HG03280 (cell line): ENCODE results near the gene SPACA9.

Experiments
- ATAC-seq: cut with Tn5 transposase; IDR thresholded peaks from one replicate; pipeline ENCODE4 v1.9.1; 2021; ENCODE audit warnings: mild to moderate bottlenecking, moderate library complexity; ENCODE audit not compliant: unreplicated experiment

SPACA9 gene

DNA sequence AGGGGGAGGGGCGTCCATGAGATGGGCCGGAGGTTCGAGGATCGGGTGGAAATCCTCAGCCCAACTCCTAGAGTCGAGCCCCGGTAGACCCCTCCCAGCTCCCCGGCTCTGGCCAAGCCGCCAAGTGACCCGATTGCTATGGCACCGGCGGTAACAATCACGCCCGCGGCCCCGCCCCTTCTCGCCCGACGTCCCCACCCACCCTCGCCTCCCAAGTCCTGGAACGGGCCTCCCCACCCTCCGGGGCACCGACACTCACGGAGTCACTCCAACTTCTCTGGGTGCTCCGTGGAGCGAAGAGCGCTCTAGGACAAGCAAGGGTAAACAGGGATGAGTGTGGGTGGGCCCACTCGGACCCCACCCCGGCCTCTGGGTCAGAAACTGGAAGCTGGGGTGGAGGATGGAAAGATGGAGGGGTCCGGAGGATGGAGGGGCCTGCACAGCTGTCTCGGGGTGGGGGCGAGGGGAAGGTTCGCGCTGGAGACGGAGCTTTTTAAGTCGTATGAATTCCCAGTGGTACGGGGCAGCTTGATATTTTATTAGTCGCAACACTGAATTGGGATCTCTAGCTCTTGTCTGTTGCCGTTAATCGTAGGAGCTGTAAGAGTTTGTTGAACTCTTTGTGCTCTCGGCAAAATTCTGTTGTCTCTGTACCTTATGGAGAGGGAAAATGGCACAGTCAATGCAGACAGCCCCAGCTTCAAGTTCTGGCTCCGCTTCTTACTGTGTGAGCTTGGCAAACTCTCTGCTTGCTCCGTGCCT lies at the start of gene SPACA9:
Gene SPACA9 (plus strand): TSS at position 204 of the 762 bp plus-strand sequence. CDS start 5,050 bp downstream, outside the sequence.
- no peak for ATAC-seq

DNA sequence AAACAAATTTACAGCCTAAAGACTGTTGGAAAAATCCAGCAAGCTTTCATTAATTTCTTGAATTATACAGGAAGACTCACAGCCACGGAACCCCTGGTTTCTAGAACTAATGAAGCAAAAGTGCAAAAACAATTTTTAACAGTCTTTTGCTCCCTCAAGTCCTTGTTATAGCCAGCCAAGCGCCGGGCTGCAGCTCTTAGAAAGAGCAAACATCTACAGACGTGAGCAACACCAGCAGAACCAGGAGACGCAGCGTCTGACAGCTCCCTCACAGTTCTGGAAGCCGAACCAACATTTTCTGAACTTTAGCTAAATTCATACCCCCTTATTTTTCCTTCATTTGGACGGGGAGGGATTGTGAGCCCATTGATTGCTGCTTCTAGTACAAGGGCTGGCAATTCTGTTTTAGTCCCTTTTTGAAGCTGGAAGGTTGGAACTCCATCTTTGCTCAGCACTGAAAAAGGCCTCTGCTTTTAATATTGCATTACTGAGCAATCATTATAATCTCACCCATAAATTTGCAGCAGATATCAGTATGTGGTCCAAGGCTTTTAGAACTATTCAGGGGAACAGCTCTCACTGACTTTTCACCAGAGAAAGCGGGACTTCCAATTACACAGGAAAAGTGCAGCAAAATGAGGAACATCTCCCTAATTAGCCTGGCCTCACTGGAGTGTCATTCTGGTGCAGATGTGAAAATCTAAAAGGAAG lies 46.4 kb upstream of the SPACA9 start:
- no peak for ATAC-seq

DNA sequence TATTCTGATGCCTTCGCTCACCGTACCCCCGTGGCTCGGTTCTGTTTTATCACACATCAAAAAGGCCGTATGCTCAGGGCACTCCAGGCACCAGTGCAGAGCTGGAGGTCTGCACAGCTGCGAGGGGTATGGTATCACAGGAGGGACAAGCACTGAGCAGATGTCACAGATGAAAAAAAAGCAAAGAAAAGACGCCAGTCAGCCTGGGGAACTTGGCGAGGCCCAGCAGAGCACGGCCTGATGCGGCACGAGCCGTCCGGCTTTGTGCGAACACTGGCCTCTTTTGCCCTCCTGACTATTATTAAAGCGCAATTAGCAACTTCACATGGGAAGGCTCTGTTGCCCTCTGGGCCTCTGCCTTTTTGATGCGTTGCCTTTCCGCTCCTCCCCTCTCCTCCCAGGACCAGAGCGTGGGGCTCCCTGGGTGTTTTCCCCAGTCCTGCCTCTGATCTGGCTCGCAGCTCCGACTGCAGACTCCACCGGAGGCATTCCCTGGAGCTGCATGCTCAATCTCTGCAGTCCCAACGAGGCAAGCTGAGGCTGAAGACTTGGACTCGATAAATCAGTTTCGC lies 45.1 kb upstream of the SPACA9 start:
- ATAC-seq = no peak

DNA sequence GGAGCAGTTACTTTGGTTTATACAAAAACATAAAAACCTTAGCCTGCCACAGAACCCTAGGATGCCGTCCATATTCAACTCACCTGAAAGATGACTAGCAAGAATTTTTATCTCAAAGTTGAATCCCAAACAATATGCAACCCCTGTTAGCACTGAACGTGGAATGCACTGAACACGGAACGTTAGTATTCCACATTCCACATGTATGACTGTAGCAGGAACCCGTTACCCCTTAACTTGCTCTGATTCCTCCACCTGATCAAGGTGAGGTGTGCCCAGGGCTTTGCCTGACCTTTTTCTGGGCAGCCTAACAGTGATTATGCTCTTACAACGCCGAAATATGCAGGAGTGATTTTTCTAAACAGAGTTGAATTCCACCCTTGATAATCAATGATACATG lies 44.4 kb upstream of the SPACA9 start:
- ATAC-seq = no peak

DNA sequence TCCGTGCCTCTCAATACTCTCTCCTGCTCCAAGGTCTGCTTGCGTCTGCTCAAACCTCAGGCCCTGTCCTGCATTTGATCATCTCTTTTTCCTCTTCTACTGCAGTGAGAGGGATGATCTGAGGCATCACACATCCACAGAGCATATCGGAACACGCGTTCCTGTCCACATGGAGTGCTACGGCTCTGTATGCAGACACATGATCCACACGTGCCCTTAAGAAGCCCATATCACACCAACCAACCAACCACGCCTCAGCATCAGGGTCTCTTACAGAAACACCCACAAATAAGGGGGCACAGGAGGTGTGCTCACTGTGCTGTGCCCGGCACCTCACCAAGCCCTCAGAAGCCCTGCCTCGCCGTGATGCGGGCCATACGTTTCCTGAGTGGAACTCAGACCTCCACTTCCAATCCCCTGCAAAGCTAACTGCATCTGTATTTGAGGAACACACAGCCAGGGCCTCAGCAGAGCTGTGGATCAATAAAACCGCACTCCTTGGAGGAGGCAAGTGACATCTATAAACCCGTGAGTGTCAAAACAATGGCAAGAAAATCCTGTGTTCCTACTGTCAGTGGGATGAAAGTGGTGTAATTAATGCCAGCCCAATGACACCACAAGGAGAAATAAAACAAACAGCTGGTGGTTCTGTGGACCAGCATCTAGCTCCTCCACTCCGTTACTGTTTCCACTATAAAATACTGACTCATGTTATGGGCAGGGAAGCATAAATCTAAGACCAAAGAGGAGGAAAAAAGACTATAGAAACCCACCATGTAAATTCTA lies 41.0 kb upstream of the SPACA9 start:
- ATAC-seq = no peak

DNA sequence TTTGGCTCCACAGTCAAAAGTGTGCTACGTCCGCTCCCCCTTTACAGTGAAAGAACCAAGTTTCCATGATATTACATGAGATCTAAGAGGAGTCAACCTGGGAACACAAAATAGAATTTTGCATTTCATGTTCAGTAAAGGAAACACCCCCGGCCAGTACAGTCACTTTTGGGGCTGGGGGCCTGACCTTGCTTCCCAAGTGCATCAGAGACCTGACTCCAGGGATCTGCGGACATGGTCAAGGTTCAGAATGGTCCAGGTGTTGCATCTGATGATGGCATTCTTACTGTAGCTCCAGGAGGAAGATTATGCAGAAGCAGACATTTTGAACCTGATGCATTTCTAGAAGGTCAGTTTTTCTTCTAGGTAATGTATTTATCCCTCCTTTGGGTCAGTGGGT lies 40.4 kb upstream of the SPACA9 start:
- no peak for ATAC-seq

DNA sequence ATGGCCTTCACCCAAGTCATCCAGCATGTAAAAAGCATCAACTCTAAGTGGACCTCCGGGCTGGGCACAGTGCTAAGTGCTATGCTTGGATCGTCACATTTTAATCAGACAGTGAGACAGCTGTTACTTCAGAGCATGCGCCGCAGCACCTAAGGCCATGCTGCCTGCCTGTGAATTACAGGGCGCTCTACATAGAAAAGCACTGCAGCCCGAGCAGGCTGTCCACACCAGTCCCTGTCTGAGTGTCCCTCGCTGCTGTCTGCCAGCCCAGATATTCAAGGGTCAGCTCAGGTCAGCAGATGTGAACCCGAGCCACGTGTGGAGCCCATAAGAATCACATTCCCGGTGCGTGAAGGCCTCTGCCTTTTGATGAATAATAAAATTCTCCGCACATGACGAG lies 37.7 kb upstream of the SPACA9 start:
- no peak for ATAC-seq

DNA sequence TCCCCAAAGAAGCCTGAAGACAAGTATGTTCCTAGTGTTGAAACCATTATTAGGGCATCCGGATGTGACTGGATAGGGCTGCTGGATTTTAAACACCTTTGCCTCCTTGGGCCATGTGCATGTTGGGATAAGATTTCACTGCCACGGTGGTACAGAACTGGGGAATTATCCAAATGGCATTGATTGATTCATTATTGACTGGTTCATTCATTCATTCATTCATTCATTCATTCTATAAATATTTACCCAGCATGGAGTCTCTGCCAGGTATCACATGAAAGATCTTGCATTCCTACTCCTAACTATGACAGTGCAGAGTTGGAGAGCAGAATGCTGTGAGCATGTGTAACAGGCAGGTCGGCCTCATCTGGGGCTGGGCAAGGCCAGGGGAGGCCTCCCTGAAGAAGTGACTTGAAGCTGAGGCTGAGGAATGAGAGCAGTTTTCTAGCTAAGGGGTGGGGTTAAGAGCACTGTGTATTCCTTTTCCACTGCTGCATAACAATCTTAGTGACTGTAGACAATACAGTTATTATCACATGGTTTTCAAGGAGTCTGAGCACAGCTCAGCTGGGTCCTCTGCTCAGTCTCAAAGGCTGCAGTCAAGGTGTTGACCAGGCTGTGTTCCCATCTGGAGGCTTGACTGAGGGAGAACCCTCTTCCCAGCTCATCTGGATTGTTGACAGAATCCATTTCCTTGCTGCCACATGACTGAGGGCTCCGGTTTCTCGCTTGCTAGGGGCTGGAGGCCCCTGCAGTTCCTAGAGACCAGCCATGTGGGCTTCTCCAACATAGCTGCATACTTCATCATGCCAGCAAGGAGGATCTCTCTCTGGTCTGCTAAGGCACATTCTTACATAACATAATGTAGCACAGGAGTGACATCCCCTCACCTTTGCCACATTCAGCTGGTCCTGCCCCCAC lies 36.3 kb upstream of the SPACA9 start:
- no peak for ATAC-seq

DNA sequence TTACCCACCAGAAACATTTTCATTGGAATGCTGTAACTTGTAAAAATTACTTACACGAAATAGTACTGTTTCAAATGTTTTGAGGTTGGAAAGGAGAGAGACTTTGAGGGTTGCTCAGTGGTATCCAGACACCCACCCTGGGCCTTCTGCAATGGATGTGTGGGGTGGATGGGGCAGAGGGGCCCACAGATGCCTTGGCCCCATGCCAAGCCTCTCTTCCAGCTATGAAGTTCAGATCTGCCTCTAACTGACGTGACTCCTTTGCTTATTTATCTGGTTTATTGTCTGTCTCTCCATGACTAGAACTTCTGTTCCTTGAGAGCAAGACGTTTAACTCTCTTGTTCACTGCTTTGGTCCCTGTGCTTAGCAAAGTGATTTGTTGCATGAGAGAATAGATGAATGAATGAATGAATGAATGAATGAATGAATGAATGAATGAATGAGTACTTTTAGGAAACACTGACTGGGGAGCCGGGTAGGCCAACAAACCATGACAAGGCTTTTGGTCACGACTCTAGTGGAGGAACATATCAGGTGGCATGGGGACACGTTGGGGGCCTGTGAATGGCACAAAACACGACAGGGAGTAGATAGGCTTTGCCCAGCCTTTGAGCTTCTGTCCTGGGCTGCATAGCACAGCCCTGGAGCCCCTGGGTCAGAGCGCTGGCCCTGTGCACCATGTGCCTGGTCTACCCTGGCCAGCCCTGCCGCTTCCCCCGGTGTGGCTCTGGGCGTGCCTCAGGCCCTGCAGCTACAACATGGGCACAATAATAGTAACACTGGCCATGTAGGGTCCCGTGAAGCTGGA lies 32.4 kb upstream of the SPACA9 start:
- ATAC-seq = no peak

DNA sequence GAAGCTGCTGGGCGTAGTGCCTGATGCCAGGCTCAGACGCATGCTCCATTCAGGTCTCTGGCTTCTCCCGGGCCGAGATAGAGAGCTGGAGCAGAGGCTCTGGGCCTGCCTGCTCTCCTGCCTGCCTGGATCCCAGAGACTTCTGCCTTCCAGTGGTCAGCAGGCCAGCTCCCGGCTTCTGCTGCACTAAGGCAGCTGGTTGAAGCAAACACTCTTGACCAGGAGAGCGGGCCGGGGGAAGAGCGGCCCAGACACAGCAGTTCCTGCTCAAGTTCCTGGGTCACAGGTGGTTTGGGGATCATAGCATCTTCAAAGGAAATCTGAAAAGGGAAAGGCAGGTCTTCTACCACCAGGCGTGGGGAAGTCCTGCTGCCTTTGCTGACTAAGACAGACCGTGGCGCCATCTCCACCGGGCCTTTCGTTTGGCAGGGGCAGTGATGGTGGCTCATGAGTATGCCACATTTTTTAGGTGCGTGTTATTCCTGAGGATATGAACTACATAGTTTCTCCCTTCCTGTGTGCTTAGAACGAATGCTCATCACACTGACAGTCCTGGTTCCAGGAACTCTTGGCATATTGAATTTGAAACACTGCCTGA lies 31.7 kb upstream of the SPACA9 start:
- no peak for ATAC-seq

DNA sequence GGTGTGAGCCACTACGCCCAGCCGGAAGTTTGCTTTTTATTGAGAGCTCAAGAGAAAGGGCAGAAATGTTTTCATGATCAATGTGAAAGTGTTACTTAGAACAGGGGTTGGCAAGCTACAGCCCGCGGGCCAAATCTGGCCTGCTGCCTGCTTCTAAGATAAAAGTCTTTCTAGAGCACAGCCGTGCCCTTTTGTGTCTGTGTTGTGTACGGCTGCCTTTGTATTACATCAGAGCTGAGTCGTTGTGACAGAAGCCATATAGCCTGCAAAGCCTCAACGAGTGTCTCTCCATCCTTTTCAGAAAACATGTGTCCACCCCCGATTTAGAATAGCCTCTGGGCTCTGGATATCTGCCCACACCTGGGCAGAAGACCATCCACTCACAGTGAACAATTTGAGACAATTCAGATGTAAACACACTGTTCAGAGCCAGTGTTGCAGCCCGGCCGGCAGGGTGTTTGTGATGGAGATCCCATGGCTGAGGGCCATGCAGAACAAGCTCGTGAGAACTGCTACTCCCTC lies 29.5 kb upstream of the SPACA9 start:
- no peak for ATAC-seq

DNA sequence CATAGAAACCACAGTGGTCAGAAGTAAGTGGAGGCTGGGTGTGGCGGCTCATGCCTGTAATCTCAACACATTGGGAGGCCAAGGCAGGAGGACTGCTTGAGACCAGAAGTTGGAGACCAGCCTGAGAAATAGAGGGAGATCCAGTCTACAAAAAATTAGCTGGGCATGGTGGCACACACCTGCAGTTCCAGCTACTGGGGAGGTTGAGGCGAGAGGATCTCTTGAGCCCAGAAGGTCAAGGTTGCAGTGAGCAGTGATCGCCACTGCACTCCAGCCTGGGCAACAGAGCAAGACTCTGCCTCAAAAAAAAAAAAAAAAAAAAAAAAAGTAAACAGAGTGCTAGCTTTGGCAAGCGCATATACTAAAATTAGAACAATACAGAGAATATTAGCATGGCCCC lies 25.2 kb upstream of the SPACA9 start:
- ATAC-seq = no peak

DNA sequence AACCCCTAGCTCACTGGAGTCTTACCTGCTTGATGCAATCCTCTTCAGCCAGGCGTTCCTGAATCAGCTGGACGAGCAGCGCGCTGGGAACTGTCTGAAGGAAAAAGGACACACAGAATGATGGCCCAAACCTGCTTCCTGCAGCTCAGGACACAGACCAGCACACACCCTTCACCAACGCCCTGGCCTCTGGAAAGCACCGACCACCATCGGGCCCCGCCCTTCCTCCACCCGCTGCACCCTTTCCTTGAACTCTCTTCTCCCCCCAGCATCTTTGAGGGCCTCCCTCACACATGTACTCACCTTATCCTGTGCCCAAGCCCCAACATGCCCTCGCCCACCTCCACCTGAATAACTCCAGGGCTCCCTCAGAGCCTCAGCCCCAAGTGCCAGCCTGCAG lies 23.9 kb upstream of the SPACA9 start:
- no peak for ATAC-seq

DNA sequence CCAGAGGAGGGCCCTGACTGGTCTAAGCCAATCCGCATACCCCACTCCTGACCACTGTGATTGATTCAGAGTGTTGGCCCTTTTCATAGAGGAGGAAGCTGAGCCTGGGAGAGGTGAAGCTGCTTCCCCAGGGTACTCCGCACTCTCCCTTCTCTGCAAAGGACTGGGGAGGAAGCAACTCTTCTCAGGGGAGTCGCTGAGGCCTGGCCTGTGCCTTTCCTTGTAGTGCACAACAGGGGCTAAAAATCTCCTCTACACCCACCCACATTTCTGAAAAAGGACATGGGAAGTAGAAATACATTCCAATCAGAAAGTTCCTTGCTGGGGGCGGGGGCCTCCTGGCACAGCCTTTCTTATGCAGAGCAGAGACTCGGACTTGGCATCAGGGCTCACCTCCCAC lies 22.8 kb upstream of the SPACA9 start:
- no peak for ATAC-seq

DNA sequence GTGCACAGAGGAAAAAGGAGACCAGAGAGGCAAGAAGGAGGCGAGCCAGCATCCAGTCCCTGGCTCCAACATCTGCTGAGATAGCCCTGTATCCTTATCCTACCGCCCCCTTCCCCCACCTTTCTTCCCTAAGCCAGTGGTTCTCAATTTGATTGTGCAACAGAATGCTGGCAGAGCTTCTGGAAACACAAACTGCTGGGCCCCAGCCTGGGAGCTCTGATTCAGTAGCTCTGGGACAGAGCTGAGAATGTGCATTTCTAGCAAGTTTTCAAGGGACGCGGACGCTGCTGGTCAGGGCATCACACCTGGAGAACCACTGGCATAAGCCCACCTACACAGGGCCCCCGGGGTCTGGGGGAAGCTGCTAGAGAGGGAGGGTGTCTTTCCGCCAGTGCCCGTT lies 21.7 kb upstream of the SPACA9 start:
- no peak for ATAC-seq

DNA sequence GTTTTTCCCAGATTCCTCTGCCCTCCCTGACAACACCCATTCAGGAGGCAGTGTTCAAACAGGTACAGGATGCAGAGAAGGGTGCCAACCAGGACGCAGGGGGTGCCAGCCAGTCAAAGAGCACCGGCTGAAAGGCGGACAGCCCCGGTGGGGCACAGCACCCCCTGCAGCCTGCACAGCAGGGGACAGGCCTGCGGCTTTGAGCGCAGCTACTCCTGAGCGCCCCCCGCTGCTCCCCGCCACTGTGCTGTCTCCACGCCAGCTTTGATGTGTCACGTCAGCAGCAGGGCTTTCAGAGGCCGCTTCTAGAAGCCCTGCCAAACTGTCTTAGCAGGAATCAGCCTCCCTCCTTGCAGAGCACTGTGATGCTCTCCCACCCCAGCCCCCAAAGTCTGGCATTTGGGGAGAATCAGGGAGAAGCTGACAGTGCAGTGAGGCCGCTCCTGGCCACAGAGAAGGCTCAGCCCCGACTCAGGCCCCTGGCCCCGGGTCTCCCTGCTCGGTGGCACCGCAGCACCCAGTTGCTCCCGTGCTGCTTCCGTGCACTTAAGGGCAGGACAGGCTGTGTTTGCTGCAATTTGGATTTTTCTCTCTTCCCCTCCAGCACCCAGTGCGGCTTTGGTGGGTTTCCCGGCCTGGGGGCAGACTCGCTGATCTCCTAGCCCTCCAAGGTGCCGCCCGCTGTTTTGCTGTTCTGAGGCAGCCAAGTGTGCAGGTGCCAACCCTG lies 20.9 kb upstream of the SPACA9 start:
- no peak for ATAC-seq

DNA sequence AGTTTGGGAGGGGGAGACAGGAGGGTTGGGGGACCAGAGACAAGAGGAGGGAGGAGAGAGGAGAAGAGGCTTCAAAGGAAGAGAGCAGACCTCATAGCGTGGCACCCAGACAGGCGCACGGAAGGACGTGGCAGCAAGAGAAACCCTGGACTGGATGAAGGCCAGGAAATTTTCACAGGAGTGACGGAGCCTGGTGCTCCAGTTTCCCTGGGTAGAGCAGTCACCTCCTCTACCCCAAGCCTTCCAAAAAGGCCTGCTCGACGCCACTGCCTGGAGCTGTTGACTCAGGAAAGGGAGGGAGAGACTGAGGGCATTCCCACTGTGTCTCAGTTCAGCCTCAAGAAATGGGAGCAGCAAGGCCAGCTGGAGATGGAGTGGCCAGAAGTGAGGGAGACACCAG lies 19.9 kb upstream of the SPACA9 start:
- ATAC-seq = no peak

DNA sequence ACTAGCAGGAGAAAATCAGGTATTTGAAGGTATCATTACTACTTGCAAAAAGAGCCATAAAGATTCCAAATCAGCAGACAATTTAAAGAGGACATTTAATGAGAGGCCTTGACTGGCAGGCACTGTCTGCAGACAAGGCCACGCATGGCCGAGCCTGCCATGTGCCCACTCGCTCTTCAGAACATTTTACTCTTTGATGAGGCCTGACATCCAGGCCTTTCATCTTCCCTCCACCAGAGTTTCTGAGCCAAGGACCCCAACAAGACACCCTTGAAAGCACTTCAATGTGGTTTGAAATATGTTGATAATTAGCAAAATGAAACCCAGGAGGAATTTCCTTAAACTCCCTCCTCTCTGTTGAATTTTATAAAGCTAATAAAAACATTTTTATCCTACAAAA lies 17.0 kb upstream of the SPACA9 start:
- ATAC-seq = no peak
